Fibroblast of pulmonary artery (primary cell): ENCODE measurements around the gene PPM1J.

Experiments used
- DNase-seq: peaks from one replicate; pipeline ENCODE4 v3.0.0-alpha.2; 2010; ENCODE audit warnings: low read depth
- H3K4me3 ChIP-seq: replicated peaks from 2 replicates; pipeline ENCODE4 v1.5.1; 2011; ENCODE audit warnings: low read depth, mild to moderate bottlenecking, control low read depth, low read length, moderate library complexity
- TF ChIP-seq, protein P1 (sequence below): IDR thresholded peaks from 2 replicates; pipeline ENCODE4 v1.5.1; 2011; ENCODE audit warnings: mild to moderate bottlenecking, control low read depth, low read length, inconsistent platforms; ENCODE audit errors: missing control alignments

PPM1J gene

DNA sequence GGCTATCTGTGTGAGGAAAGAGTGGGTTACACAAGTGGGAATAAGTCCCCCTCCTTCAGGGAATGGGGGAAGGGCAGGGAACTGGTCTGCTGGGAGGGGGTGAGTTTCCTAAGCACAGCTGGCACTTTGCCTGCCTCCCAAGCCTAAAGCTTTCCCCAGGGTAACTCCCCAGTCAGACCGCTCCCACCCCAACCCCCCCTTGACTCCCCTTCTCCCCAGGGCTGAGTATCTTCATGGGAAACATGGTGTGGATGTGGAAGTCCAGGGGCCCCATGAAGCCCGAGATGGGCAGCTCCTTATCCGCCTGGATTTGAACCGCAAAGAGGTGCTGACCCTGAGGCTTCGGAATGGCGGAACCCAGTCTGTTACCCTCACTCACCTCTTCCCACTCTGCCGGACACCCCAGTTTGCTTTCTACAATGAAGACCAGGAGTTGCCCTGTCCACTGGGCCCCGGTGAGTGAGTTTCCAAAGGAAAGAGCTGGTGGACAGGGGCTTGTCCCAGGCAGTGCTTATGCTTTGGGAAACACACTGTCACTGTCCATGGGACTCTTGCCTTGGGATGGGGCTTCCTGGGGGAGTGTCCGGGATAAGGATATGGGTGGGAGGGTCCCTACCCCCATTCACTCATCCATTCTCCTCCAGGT, 25.8 kb downstream of the PPM1J start:
- H3K4me3 ChIP-seq: no peak overlapping the region
- TF ChIP-seq, protein P1, sequence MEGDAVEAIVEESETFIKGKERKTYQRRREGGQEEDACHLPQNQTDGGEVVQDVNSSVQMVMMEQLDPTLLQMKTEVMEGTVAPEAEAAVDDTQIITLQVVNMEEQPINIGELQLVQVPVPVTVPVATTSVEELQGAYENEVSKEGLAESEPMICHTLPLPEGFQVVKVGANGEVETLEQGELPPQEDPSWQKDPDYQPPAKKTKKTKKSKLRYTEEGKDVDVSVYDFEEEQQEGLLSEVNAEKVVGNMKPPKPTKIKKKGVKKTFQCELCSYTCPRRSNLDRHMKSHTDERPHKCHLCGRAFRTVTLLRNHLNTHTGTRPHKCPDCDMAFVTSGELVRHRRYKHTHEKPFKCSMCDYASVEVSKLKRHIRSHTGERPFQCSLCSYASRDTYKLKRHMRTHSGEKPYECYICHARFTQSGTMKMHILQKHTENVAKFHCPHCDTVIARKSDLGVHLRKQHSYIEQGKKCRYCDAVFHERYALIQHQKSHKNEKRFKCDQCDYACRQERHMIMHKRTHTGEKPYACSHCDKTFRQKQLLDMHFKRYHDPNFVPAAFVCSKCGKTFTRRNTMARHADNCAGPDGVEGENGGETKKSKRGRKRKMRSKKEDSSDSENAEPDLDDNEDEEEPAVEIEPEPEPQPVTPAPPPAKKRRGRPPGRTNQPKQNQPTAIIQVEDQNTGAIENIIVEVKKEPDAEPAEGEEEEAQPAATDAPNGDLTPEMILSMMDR: no peak
- no peak for DNase-seq

- TF ChIP-seq, protein P1: no peak
- H3K4me3 ChIP-seq: no peak overlapping the region
- no peak for DNase-seq
Measured at GRCh38 chr1:112688781-112689193, 26.3 kb downstream of the PPM1J start.

- no peak overlapping the region for H3K4me3 ChIP-seq
- TF ChIP-seq, protein P1: no peak
Measured at GRCh38 chr1:112687785-112688496, 27.2 kb downstream of the PPM1J start.

DNA sequence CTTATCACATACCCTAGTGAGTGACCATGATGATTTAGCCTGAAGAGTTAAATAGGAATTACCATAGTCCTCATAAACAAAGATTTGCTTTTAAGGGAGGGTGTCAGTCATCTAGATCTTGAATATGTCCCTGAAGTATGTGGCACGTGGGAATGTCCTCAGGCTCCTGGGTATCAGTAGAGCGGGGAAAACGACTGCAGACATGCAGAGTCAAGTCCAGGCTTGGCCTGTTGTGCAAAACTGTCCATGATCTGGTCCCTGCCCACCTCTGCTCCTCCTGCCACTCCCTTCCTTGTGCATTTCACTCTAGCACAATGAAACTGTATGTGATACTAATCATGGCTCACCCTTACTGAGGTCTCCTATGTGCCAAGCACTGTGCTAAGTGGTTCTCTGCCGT, 27.8 kb downstream of the PPM1J start:
- no peak for DNase-seq
- H3K4me3 ChIP-seq: no peak overlapping the region
- TF ChIP-seq, protein P1: no peak

More at GRCh38 chr1:112687785-112688496, 27.2 kb downstream of the PPM1J start:
- DNase-seq: no peak

- DNase-seq: no peak
- TF ChIP-seq, protein P1: no peak
Measured at GRCh38 chr1:112686835-112687234, 28.3 kb downstream of the PPM1J start.

DNA sequence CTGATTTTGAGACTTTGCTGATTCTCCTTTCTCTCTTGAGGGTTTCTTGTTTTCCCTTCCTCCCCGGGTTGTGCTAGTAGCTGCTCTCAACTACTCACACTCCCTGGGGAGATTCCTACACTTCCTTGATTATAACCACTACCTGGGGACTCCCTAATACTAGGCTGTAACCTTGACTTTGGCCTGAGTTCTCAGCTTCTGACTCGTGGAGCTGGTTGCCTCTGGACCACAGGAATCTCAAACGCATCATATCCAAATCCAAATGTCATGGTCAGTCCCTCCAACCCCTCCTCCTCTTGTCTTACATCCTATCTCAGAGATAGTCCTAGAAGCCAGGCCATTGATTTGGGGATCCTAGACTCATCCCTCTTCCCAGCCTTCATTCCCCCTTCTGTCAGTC, 28.7 kb downstream of the PPM1J start:
- TF ChIP-seq, protein P1: no peak
- H3K4me3 ChIP-seq: no peak overlapping the region
- no peak for DNase-seq

More at GRCh38 chr1:112686835-112687234, 28.3 kb downstream of the PPM1J start:
- H3K4me3 ChIP-seq: no peak overlapping the region

DNA sequence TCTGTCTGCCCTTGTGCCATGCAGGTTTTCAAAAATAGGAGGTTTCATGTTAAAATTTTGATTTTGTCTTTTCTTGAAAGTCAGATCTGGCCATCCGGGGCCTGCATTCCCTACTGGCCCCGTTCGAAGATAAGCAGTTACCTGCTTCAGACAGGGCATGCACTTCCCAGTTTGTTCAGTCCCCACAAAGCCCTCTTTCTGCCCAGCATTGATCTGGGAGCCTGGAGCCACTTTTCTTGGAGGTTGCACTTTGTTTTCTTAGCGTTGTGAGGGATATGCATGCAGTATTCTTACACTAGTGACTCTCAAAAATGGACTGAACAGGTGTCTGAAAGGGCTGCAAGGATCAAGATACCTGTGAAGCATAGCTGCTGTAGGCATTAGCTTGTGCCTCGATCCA, 29.2 kb downstream of the PPM1J start:
- H3K4me3 ChIP-seq: no peak overlapping the region
- TF ChIP-seq, protein P1: no peak
- no peak for DNase-seq
